ENCODE measurements around the gene GRHL1. TPM values are rescaled to one million over a fixed set of nuclear protein-coding genes. Genes with fewer than 3 reads are reported as not detected.

The GRHL1 gene
- polyA plus RNA-seq, 1 donor (not counting 4 experiments of a cell fraction or from before 2014, with no cell fraction given), result 7.8 TPM

GRCh38 chr2:10028407-10028987 is 77.0 kb downstream of the GRHL1 start:
- DNase-seq (ENCODE audit: low read depth, low spot score) (no peak), FAIRE-seq (no peak)
- Histone ChIP-seq H3K4me1 (ENCODE audit: control insufficient read depth, extremely low read depth, insufficient read depth, low read length) (peaks cover 19% of the 10 kb centered on the region), H3K4me2 (ENCODE audit: control insufficient read depth, extremely low read depth, insufficient read depth, low read depth, low read length) (no peak overlapping the region), H3K9me3 (ENCODE audit: control insufficient read depth, low read depth, low read length) (no peaks in the 10 kb centered on the region), H3K9me1 (ENCODE audit: control insufficient read depth, extremely low read depth, insufficient read depth, low read length) (no peaks in the 10 kb centered on the region), H3K4me3 (ENCODE audit: control insufficient read depth in 2 of 3, extremely low read depth in 1 of 3, insufficient read depth in 2 of 3, low read depth in 1 of 3, low read length in 3 of 3) (no peak overlapping the region), H3K27ac (ENCODE audit: control insufficient read depth, insufficient read depth, low read length) (no peak overlapping the region), H3K9ac (ENCODE audit: control insufficient read depth, extremely low read depth, insufficient read depth, low read length) (no peak overlapping the region), H3K79me2 (ENCODE audit: control insufficient read depth, insufficient read depth, low read length) (no peaks in the 10 kb centered on the region), H2AFZ (ENCODE audit: control insufficient read depth, low read length) (no peak overlapping the region), H4K20me1 (ENCODE audit: control insufficient read depth, extremely low read depth, insufficient read depth, low read length) (no peaks in the 10 kb centered on the region), H3K27me3 (ENCODE audit: control insufficient read depth, extremely low read depth, insufficient read depth, low read length) (no peaks in the 10 kb centered on the region), H3K36me3 (ENCODE audit: control insufficient read depth in 2 of 2, extremely low read depth in 1 of 2, insufficient read depth in 2 of 2, low read length in 2 of 2) (no peaks in the 10 kb centered on the region)
- dilution Hi-C loops (cut with MboI; ENCODE audit: extremely low pct_ligation_motif_present, low sequenced_read_pairs), result loop anchor here (25.0 kb wide), 1 partner anchor 266 kb away; no protein-coding TSS in a partner anchor
- TF ChIP-seq CTCF (optimal IDR thresholded peaks at IDR 0.05 in 1 of 3, IDR thresholded peaks at IDR 0.05 in 1 of 3, conservative IDR thresholded peaks at IDR 0.05 in 1 of 3; ENCODE audit: extremely low read depth in 1 of 3, insufficient read depth in 2 of 3, low read length in 3 of 3), result no peak
- TF ChIP-seq EZH2 (IDR thresholded peaks at IDR 0.05; ENCODE audit: low read length), result no peak

DNA sequence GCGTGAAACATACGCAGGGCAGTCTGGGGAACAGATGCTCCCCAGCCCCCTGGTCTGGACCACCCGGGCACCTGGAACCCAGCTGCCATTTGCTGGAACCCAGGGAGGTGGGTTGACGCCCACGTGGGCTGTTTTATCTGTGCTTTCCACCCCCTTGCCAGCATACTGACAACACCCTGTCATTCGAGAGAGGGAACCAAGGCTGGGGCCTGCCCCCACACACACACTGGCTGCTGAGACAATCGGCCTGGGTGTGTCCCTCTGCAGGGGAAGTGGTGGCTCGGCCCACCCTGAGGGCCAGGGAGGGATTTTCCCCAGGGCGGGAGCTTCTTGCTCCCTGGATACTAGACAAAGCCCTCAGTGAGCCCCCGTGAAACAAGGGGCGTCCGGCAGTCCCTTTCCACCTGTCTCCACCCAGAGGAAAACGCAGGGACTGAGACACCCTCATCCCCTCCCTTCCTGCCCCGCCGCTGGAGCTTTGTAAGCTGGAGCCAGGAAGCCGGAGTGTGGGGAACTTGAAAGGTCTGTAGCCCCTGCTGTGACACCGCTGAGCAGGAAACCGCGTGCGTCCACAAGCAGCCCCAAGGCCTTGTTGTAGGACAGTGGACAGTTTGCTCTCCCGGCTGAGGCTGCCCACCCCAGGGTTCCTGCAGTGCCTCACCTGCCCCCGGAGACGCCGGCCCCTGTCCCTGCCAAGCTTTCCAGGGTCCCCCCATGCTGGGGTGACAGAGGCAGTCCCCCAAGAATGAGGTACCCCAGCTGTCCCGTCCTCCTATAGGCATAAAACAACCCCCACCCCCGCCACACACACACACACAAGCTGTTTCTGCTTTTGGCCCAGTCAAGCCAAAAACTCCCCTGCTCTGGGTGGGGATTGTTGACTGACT is 77.7 kb downstream of the GRHL1 start:
- dilution Hi-C loops (cut with MboI; ENCODE audit: extremely low pct_ligation_motif_present, low sequenced_read_pairs), result loop anchor here (25.0 kb wide), 1 partner anchor 267 kb away; no protein-coding TSS in a partner anchor
- Histone ChIP-seq H3K9me1 (ENCODE audit: control insufficient read depth, extremely low read depth, insufficient read depth, low read length) (no peaks in the 10 kb centered on the region), H3K4me2 (ENCODE audit: control insufficient read depth, extremely low read depth, insufficient read depth, low read depth, low read length) (peak overlapping the region; percentile 42), H3K27ac (ENCODE audit: control insufficient read depth, insufficient read depth, low read length) (peak overlapping the region; percentile 24), H3K9me3 (ENCODE audit: control insufficient read depth, low read depth, low read length) (no peaks in the 10 kb centered on the region), H3K36me3 (ENCODE audit: control insufficient read depth in 2 of 2, extremely low read depth in 1 of 2, insufficient read depth in 2 of 2, low read length in 2 of 2) (no peaks in the 10 kb centered on the region), H3K9ac (ENCODE audit: control insufficient read depth, extremely low read depth, insufficient read depth, low read length) (peak overlapping the region; percentile 52), H3K27me3 (ENCODE audit: control insufficient read depth, extremely low read depth, insufficient read depth, low read length) (no peaks in the 10 kb centered on the region), H3K4me3 (ENCODE audit: control insufficient read depth in 2 of 3, extremely low read depth in 1 of 3, insufficient read depth in 2 of 3, low read depth in 1 of 3, low read length in 3 of 3) (no peak overlapping the region), H2AFZ (ENCODE audit: control insufficient read depth, low read length) (peak overlapping the region; percentile 85), H3K4me1 (ENCODE audit: control insufficient read depth, extremely low read depth, insufficient read depth, low read length) (peaks cover 19% of the 10 kb centered on the region), H3K79me2 (ENCODE audit: control insufficient read depth, insufficient read depth, low read length) (no peaks in the 10 kb centered on the region), H4K20me1 (ENCODE audit: control insufficient read depth, extremely low read depth, insufficient read depth, low read length) (no peaks in the 10 kb centered on the region)
- FAIRE-seq, result peak; percentile 69
- TF ChIP-seq CTCF (optimal IDR thresholded peaks at IDR 0.05 in 1 of 3, IDR thresholded peaks at IDR 0.05 in 1 of 3, conservative IDR thresholded peaks at IDR 0.05 in 1 of 3; ENCODE audit: extremely low read depth in 1 of 3, insufficient read depth in 2 of 3, low read length in 3 of 3) (peak in 1 of 3 experiments; percentile 11), EZH2 (IDR thresholded peaks at IDR 0.05; ENCODE audit: low read length) (no peak)
- no peak for DNase-seq (ENCODE audit: low read depth, low spot score)
